HG03039 (cell line): ENCODE measurements around the gene BMP7.
"Not testable (repeated sequence)": the region's sequence is repeated elsewhere in the genome, so short reads cannot be mapped to it uniquely, and the experiment has no call there.

ENCODE experiments used
- ATAC-seq: cut with Tn5 transposase; IDR thresholded peaks from one replicate; pipeline ENCODE4 v1.9.1; 2021; ENCODE audit warnings: mild to moderate bottlenecking, moderate library complexity; ENCODE audit not compliant: unreplicated experiment

BMP7 gene

DNA sequence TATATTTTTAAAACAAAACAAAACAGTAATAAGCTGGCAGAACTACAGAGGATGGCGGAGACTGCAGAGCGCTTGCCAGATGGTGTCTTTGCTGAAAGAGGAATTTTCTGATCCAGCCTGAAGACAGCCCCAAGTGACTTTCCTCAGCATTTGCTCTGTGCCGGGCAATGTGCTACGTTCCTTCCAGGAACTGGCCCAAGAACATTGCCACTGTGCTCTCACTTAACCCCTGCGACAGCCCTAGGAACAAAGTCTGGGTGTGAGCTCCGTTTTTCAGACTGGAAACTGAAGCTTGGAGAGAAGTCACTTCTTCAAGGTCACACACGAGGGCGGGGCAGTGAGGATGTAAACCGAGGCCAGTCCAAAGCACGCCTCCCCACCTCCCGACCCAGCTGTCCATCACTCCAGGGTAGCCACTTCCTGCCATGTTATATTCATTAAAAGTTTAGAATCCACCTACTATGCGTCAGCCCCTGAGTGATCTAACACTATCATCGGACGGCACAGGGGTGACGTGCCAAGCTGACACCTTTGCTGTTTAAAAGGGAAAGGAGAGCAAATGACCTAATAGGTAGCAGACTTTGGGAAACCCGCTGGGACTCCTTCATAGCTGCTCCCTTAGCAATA lies 22.3 kb upstream of the BMP7 start:
- ATAC-seq: no peak

DNA sequence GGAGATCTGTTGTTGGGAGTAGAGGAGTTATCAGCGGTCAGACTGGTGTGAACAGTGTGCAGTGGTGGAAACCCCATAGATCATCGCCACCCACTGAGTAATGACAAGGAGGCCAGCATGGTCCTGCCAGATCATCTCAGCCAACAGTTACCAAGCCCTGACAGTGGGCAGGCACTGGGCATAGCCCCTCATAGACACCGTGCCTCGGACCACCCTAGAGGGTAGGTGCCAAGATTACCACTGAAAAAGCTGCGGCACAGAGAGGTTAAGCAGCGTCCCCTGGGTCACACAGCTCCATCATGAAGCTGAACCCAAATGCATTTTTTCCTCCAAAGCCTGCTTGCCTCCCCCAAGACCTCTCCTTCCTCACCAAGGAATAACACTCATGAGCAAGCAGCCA lies 21.5 kb upstream of the BMP7 start:
- no peak for ATAC-seq

DNA sequence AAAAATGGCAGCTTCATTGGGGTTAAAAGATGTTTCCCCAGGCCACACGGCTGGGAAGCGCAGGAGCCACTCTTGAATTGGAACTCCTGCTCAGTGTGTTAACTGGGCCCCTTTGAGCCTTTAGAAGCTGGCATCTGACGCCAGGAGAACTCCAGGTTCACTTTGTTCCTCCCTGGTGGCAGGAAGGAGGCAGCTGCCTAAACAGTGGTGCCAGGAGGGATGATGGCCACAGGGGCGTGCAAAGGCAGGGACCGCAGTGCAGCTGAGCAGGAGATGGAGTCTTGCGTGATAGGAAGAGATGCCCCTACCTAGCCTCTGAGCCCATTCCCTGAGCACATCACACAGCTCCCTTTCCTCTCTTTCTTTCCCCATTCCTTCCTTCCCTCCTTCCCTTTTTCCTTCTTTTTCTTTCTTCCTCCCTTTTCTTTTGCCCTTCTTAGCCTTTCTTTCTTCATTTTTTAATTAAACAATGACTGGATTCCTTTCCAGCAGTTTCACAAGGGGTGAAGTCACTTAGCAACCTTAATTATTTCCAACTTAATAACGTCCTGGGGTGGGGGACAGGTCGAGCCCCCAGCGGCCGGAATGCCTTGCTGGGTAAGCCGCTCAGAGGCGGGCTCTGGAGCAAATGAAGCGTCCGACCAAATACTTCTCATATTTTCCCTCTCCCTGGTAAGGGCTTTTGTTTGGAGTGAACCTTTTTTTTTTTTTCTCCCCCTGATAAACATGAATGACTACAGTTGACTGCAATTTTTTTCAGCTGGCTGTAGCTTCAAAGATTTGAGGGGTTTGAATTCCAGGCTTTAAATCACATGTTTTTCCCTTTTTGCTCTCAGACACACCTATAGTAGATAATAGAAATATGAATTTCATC lies 20.8 kb upstream of the BMP7 start:
- no peak for ATAC-seq

DNA sequence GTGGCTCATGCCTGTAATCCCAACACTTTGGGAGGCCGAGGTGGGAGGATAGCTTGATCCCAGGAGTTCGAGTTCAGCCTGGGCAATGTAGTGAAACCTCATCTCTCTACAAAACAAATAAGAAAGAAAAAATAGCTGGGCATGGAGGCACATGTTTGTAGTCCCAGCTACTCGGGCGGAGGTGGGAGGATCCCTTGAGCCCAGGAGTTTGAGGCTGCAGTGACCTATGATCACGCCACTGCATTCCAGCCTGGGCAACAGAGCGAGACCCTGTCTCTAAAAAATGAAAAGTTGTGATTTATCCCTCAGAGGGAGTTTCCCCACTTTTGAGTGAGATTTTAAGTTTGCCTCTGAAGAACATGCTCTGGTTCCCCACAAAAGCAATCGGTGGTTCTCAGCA lies 17.4 kb upstream of the BMP7 start:
- ATAC-seq: no peak

DNA sequence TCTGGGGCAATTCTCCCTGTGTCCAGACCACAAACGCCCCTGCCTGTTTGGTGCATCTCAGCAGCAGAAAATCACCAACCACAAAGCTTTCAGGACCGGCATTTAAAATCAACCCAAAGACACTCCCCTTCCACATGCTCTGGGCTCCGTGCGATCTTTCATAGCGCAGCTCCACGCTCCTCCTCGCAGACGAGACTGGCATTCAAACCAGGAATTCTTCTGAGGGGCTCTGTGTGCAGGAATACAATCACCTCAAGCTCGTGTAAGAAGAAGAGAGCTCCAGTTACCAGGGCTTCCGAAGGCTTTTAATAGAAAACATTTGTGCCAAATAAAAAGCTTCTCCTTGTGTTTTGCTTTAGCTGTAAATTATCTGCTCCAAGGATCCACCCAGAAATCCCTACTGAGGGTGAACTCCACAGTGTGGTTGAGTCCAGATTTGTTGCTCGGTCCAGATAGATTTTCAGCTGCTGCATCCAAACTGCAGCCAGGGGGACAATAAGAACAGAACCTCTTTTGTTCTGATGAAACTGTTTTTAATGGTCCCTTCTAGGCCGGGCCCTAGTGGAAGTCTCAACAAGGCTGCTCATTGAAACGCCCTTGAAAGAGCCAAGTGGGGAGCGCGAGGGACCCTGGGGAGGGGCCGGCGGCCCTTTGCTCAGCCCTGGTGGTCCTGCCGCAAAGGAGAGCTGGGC lies 16.4 kb upstream of the BMP7 start:
- no peak for ATAC-seq

DNA sequence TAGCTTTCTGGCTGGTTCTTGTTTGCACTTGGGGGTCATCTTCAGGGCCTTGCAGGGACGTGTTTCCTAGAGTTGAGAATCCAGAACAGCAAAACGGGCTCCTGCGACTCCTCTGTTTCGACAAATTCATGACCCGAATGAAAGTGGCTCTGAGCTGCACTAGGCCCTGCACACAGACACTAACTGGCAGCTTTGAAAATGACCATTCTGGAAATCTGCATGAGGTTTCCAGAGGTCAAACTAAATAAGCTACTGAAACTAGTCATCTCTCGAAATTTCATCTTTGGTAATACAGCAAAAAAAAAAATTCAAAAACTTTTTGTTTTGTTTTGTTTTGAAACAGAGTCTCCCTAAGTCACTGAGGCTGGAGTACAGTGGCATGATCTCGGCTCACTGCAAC lies 15.5 kb upstream of the BMP7 start:
- ATAC-seq: no peak

DNA sequence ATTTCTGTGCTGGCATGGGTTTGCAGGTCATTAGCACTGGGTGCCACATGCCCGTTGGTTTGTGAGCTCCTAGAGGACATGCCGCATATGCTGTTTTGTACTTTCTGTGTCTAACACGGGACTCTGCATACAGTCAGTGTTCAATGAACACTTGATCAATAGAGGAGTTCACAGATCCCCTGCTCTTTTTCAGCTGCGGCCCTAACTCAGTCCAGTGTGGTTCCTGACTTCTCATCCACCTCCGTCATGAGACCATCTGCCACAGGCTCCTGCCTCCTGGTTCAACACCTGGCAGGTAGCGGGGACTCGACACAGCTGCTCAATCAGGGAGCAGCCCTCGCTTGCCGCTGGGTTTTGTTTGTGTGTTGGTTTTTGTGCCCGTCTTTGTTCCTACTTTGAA lies 13.8 kb upstream of the BMP7 start:
- ATAC-seq: no peak

DNA sequence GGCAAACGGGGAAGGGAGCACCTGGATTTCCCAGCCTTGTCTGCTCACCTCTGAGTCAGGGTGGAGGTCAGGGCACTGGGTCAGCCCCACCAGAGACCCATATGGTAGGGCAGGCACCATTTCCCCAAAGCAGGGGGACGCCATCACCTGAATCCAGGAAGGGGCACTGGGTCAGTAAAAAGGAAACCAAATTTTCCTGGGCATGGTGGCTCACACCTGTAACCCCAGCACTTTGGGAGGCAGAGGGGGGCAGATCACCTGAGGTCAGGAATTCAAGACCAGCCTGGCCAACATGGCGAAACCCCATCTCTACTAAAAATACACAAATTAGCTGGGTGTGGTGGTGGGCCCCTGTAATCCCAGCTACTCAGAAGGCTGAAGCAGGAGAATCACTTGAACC lies 13.1 kb upstream of the BMP7 start:
- not testable (repeated sequence) for ATAC-seq

DNA sequence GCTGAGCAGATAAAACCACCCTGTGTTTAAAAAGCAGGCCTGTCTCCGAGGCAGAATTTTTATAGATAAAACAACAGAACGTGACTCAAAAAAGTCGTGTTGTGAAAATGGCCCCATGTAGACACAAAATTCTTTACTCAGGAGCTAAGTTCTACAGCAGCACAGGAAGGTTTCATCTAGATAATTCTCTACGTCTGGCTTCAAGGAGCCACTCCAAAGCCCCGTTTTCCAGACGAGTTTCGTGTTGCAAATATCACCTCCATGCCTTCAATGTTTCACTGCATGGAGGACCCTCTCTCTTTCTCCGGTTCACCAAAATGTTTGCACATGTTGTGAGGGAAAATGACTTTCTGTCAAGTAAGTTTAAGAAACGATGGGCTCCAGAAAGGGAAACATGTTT lies 12.0 kb upstream of the BMP7 start:
- no peak for ATAC-seq

DNA sequence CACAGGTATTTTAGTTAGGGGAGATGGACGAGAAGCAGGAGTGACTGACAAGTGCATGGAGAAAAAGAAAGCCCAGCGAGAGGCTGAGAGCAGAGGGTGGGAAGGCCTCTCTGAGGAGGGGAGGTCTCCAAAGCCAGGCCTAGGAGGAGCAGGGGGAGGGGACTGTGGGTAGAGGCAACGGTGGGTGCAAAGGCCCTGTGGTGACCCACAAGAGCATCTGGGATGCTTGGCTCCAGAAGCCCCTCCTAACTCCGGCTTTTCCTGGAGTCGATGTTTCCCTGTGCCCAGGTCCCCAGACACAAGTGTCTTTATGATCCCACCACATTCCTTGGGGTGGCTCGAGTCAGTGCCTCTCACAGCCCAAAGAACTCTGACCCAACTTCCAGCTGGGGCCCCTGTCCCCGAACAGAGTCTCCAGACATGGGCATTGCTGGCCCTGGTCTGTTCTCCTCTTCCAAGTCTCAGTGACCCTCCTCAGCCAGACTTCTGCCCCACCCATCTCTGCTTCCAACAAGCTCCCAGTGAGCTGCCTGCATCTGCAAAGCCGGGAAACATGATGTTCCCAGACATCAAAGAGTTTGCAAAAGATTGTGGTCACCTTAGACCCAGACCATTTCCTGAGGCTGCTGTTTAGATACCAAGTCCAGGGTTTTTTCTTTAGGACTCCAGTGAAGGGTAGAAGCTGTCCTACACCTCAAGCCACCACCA lies 11.1 kb upstream of the BMP7 start:
- ATAC-seq: no peak

DNA sequence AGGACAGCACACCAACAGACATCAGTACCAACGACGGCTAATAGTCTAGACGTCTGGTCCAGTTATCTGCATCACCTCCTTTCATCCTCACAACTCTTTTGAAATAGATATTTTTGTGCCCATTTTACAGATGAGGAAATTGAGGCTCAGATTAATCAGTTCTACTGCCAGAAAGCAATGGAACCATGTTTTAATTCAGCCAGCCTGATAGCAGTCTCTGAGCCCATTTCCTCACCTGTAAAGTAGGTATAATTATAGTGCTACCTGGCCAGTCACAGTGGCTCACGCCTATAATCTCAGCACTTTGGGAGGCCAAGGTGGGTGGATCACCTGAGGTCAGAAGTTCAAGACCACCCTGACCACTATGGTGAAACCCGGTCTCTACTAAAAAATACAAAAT lies 9.8 kb upstream of the BMP7 start:
- ATAC-seq: no peak

DNA sequence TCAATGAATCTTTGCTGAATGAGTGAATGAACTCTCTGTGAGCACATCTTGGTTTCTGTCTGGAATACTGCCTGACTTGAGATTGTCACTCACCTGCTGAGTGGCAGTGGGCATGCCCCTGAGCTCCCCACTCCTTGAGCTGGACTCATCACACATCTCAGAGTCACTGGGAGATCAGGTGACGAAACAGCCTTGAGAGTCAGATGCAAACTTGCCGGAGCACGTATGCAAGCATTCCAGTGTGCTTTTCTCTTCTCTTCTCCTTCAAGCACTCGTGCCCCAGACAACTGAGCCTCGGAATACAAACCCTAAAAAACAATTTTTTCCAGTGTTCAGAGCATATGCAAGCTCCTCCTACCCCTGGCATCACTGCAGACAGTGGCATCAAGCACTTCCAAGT lies 9.4 kb upstream of the BMP7 start:
- no peak for ATAC-seq

DNA sequence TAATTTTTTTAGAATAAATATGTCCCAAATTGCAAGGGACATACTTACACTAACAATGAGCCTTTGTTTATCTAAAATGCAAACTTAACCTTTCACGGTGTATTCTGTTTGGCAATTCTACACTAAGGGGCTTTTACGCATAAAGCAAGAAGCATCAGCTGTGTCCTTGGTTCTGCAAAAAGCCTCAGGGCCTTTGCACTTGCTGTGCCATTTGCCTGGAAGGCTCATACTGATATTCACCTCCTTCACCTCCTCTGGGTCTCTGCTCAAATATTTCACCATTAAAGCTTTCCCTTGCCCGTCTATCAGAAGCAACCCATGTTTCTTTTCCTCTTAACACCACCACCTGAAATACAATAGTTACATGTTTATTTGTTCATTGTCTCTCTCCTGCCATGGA lies 8.9 kb upstream of the BMP7 start:
- no peak for ATAC-seq

DNA sequence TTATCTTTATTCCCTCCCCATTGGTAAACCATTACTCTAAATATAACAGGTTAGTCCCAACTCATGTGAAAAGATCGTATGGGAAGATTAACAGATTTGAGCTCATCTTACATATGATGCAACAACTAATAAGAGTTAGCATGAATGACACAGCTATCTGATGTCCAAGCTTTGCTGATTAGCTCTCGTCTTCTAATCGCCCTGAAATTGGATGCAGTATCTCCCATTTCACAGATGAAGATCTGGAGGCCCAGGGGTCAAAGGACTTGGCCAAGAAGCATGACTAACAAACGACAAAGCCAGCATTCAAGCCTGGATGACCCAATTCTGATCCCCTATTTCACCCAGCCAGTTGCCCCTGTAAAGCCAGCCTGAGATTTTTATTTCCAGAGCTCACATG lies 8.4 kb upstream of the BMP7 start:
- no peak for ATAC-seq

DNA sequence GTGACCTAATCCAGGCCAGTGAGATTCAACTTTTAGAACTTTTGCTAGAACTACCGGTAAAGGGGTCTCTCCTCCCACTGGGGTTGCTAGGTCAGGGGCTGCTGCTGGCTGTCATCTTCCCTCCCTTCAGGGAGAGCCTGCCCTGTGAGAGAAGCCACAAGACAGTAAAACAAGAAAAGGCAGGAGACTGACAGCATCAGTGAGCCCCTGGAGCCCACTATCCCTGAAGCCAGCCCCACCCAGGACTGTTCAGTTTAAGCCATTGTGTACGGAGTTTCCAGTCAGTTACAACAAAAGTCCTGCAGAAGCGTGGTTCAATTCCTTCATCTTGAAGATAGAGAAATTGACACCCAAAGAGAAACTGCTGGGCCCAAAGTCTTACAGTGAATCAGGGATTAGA lies 7.9 kb upstream of the BMP7 start:
- no peak for ATAC-seq

DNA sequence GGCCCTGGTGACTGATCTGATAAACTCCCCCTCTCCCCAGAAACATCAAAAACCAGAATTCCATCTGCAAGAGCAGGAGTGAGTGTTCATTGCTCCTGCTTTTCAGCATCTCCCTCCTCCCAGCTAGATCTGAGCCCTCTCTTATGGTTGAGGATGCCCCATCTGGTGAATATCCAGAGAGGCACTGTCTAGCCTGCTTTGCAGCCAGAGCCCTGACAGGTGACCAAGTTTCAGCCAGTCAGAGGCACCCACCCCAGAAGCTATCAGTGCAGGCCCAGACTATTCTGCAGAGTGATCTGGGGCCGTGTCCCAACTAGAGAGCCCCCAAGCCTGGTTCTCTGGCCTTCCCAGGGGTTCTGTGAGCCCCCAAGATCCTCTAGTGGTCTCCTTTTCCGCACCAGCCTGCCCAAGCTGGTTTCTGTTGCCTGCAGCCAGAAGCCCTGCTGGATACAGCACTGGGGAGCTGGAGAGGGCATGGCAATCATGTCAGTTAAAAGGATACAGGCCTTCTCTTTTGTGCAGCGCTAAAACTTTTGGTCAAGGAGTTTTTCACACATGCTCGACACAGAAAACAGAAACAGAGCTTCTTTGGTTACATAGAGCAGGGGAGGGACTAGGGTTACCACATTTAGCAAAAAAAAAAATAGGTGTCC lies 6.6 kb upstream of the BMP7 start:
- no peak for ATAC-seq

DNA sequence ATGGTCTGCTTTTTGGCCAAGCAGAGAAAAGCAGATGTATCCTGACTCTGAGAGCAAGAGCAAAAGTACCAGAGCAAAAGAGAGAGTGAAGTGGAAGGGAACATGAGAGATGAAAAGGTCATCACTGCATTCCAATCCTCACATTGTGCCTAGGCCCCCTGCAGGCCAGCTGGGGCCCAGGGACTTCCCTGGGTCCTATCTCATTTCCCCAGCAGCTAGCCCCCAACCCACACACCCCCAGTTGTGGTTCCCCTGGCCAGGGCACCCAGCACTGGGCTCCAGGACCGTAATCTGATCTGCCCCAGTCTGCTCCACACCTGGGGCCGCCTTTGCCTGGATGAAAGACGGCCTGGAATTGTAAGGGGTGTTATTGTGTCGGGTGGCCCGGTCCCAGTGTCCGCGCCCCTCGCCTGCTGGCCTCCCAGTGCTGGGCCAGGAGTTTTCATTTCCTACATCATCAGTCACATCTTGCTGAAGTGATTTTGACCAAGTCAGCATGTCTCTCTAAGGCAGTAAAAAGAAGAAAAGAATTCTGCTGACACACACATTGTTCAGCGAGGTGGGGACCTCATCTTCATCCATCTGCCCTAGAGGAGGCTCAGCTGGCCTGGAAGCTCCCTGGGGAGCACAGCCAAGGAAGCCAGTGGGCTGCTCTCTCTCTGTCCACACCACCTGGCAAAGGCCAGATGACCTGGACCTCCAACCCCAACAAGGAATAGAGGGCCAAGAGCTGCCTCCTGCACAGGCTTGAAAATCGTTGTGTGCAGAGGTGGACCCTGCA lies 4.0 kb upstream of the BMP7 start:
- ATAC-seq: no peak

DNA sequence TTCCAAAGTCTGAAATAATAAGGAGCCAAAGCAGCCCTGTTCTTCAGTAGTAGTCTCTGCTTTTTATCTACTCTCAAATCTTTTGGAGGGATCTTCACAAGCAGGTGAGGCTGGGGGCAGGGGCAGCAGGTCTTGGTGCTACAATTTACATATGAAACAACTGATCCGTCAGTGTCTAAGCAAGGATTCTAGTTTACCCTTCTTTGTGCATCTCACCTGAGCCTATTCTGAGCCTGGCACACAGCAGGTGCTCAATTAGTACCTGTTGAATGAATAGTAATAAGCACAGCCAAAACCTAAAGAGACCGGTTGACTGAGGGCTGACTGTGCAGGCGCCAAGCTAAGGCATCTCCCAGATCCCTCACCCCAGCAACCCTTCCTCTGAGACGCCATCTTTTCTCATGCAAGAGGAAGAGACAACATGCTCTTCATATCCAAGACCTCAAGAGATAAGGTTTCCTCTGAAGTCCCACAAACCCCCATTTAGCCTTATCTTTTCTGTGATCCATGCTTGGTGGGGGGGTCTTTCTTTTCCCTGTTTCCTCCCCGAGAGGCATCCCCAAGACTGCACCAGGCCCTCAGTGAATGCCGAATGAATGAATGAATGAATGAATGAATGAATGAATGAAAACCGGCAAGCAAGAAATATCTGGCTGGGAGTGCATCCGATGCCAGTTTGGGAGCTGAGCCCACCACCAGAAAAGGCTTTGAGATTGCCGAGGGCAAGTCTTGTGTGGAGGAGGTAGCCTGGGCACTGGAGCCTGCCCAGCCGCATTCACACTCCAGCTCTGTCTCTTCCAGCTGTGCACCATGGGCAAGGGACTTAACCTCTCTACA lies 2.9 kb upstream of the BMP7 start:
- ATAC-seq: no peak

DNA sequence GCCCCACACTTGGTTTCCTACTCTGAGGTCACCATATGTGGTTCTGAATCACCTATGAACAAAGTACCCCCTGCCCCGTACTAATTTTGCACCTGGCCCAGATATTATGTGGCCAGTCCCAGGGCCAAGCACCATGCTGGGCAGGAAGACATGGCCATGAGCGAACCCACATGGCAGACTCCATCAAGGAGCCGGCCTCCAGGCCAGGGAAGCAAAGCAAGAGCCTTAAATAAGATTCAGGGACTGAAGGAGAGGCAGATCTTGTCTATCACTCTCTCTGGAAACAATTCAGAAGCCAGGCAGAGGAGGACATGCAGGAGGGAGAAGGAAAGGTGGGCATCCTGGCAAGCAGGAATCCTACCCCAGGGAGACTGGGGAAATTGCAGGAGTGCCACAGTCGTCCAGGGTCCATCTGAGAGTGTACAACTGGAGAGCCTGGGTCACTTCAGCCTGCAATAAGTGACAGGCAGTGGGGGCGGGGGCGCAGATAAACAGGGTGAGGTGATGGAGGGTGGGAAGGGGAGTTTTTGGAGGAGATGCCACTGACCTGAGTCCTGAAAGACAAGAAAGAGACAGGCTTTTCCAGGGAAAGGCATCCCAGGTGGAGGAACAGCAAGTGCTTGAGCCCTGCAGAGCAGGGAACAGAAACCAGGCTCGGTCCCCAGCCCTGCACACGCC lies 2.1 kb upstream of the BMP7 start:
- ATAC-seq: no peak
